ENCODE results near the gene GCLC.

DNA sequence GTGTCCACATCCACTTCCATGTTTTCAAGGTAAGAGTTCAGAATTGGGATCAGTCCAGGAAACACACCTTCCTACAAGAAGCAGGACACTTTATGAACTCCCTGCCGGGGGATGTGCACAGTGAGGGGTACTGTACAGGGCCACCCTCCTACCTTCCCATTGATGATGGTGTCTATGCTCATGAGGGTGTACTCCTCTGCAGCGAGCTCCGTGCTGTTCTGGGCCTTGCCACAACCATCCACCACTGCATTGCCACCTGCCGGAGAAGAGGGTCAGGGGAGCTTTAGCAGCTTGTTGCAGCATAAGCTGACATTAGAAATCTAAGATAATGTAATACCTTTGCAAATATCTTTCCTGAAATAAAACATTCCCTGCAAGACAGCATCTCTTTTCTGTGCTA, 44.8 kb downstream of the GCLC start:
- TF ChIP-seq, protein P1, sequence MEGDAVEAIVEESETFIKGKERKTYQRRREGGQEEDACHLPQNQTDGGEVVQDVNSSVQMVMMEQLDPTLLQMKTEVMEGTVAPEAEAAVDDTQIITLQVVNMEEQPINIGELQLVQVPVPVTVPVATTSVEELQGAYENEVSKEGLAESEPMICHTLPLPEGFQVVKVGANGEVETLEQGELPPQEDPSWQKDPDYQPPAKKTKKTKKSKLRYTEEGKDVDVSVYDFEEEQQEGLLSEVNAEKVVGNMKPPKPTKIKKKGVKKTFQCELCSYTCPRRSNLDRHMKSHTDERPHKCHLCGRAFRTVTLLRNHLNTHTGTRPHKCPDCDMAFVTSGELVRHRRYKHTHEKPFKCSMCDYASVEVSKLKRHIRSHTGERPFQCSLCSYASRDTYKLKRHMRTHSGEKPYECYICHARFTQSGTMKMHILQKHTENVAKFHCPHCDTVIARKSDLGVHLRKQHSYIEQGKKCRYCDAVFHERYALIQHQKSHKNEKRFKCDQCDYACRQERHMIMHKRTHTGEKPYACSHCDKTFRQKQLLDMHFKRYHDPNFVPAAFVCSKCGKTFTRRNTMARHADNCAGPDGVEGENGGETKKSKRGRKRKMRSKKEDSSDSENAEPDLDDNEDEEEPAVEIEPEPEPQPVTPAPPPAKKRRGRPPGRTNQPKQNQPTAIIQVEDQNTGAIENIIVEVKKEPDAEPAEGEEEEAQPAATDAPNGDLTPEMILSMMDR (optimal IDR thresholded peaks at IDR 0.05 in 1 of 3, IDR thresholded peaks at IDR 0.05 in 1 of 3, conservative IDR thresholded peaks at IDR 0.05 in 1 of 3; ENCODE audit: extremely low read depth in 1 of 3, insufficient read depth in 2 of 3, low read length in 3 of 3) = no peak
- TF ChIP-seq EZH2 (IDR thresholded peaks at IDR 0.05; ENCODE audit: low read length) = no peak
